ENCODE results near the gene KCNAB2. TPM values are rescaled to one million over a fixed set of nuclear protein-coding genes. Genes with fewer than 3 reads are reported as not detected.

KCNAB2 gene
- total RNA-seq, 2 donors from 2014 or later, result 9.3 to 14.3 TPM

DNA sequence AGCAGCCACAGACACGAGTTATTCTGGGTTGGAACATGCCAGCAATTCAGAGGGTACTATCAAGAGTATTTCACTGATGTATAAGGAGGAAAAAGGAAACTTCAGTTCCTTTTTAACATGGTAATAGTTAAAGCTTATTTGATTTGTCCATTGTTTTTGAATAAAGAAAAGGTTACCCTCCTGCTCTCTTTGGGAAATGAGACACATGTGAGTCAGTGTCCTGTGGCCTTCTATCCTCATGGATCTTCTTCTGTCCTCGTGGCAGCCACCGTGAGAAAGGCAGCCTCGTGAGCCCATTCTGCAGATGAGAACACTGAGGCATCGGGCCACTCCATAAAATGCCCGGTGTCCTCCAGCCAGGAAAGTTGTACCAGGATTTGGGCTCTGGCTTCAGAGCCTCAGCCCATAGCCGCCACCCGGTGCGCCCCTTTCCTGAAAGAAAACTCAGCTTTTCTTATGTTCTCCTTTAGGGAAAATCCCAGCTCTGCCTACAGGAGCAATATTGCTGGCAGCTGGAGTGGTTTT is 24.8 kb downstream of the KCNAB2 start:
- no peak for DNase-seq (ENCODE audit: low spot score)
- Histone ChIP-seq H3K9me3 (no peaks in the 10 kb centered on the region), H3K27me3 (no peaks in the 10 kb centered on the region), H3K4me3 (no peak overlapping the region), H3K4me1 (peaks cover 0 to 1% of the 10 kb centered on the region in 2 donors), H3K27ac (no peak overlapping the region), H3K36me3 (no peaks in the 10 kb centered on the region)
- TF ChIP-seq, protein P1, sequence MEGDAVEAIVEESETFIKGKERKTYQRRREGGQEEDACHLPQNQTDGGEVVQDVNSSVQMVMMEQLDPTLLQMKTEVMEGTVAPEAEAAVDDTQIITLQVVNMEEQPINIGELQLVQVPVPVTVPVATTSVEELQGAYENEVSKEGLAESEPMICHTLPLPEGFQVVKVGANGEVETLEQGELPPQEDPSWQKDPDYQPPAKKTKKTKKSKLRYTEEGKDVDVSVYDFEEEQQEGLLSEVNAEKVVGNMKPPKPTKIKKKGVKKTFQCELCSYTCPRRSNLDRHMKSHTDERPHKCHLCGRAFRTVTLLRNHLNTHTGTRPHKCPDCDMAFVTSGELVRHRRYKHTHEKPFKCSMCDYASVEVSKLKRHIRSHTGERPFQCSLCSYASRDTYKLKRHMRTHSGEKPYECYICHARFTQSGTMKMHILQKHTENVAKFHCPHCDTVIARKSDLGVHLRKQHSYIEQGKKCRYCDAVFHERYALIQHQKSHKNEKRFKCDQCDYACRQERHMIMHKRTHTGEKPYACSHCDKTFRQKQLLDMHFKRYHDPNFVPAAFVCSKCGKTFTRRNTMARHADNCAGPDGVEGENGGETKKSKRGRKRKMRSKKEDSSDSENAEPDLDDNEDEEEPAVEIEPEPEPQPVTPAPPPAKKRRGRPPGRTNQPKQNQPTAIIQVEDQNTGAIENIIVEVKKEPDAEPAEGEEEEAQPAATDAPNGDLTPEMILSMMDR (IDR thresholded peaks at IDR 0.05), result no peak

DNA sequence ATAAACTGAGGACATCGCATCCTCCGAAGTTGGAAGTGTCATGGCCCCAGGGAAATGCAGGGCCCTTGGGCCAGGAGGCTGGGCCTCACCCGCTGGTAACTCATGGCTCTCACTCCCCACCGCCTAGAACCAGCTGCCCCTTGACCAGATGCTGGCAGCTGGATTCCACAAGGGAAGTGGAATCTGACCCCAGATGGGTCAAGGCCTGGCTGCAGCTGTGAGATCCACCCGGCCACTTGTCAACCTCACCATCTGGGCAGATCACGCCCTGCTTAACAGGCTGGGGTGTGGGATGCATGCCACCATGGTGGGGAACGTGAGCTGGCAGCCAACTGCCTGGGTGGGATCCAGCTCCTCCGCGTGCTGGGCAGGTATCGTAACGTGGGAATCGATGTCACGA is 25.5 kb downstream of the KCNAB2 start:
- DNase-seq (ENCODE audit: low spot score), result no peak
- TF ChIP-seq, protein P1 (IDR thresholded peaks at IDR 0.05), result no peak
- H3K36me3 ChIP-seq, result no peaks in the 10 kb centered on the region

DNA sequence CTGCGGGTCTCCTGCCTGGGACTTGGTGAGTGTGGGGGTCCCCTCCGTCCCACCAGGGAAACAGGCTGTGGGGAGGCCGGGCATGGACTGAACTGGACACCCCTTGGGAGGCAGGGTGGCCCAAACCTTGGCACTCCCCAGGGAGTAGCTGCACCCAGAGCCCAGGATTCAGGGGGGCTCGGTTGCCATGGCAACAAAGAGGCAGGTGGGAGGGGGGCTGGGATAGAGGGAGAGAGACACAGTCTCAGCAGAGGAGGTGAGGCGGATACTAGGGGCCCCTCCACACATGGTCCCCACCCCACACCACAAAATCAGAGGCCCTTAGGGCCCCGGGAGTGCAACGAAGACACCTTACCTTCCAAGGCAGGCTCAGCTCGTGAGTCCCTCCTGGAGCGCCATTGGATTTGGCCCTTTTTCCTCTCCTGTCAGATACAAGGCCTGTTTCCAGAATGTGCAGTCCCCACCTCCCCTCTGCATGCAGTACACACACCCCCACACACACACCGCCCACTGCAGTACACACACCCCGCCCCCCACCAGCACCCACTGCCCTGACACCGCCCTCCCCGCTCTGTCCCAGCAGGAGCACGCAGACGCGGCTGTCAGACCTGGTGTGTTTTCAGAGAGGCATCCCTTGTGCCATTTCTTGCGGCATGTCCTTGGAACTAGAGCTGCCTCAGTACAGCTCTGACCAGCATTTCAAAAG is 27.2 kb downstream of the KCNAB2 start:
- Histone ChIP-seq H3K9me3 (no peaks in the 10 kb centered on the region), H3K27me3 (no peaks in the 10 kb centered on the region), H3K36me3 (no peaks in the 10 kb centered on the region), H3K27ac (no peak overlapping the region), H3K4me3 (no peak overlapping the region), H3K4me1 (no peaks in the 10 kb centered on the region)
- TF ChIP-seq, protein P1 (IDR thresholded peaks at IDR 0.05), result no peak
- no peak for DNase-seq (ENCODE audit: low spot score)

More for the DNA sequence above, 25.5 kb downstream of the KCNAB2 start:
- H3K4me3 ChIP-seq, result no peak overlapping the region
- H3K27me3 ChIP-seq, result no peaks in the 10 kb centered on the region
- no peak overlapping the region for H3K27ac ChIP-seq
- no peaks in the 10 kb centered on the region for H3K9me3 ChIP-seq
- H3K4me1 ChIP-seq, result no peaks in the 10 kb centered on the region

DNA sequence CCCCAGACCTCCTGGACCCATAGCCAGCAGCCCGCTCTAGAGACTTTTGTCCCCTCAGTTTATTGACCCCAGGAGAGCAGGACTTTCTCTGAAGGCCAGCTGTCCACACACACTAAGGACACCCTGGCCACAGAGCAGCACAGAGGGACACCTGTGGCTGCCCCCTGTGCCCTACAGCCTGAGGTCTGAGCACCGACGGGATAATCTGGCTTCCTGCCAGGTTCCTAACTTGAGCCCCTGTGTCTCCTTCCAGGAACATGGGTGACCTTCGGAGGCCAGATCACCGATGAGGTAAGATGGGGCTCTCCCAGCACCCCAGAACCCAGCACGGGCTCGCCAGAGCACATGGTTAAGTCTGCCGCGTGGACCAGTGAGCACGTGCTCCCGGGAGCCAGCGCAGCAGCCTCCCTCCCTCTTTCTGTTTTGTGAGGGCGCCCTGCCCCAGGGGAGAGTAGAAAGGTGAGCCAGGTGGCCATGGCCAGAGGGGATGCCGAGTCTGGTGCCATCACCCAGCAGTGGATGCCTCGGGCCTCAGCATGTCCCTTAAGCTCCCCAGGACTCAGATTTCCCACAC is 27.9 kb downstream of the KCNAB2 start:
- Histone ChIP-seq H3K36me3 (no peaks in the 10 kb centered on the region), H3K9me3 (no peaks in the 10 kb centered on the region), H3K27ac (no peak overlapping the region), H3K4me1 (no peaks in the 10 kb centered on the region), H3K4me3 (no peak overlapping the region), H3K27me3 (no peaks in the 10 kb centered on the region)
- TF ChIP-seq, protein P1 (IDR thresholded peaks at IDR 0.05), result no peak
- no peak for DNase-seq (ENCODE audit: low spot score)

DNA sequence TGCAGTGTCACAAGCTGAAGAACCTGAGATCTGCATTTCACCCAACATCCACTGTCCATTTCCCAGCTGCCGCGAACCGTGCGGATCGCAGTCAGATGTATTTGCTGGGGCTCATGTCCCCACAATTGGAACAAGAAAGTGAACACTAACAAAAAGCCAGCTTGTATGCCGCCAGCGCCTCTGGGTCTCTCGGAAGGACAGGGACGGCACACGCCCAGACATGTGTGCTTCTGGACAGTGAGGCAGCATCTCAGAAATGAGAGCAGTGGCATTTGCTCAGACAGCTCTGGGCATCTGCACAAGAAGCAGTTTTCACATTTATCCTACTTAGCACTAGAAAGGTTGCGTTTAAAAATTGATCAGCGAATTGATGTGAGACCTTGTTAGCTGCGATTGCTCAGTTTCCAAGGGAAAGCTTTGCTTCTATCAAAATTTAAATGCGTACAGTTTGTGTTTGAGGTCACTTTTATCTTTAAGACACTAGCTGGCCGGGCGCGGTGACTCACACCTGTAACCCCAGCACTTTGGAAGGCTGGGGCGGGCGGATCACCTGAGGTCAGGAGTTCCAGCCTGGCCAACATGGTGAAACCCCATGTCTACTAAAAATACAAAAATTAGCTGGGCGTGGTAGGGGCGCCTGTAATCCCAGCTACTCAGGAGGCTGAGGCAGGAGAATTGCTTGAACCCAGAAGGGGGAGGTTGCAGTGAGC is 28.7 kb downstream of the KCNAB2 start:
- no peaks in the 10 kb centered on the region for H3K27me3 ChIP-seq
- TF ChIP-seq, protein P1 (IDR thresholded peaks at IDR 0.05), result no peak
- no peak overlapping the region for H3K4me3 ChIP-seq
- no peaks in the 10 kb centered on the region for H3K36me3 ChIP-seq
- no peak overlapping the region for H3K27ac ChIP-seq
- no peaks in the 10 kb centered on the region for H3K4me1 ChIP-seq
- DNase-seq (ENCODE audit: low spot score), result no peak
- H3K9me3 ChIP-seq, result no peaks in the 10 kb centered on the region
